ENCODE measurements around the gene SLC12A4.

The SLC12A4 gene

DNA sequence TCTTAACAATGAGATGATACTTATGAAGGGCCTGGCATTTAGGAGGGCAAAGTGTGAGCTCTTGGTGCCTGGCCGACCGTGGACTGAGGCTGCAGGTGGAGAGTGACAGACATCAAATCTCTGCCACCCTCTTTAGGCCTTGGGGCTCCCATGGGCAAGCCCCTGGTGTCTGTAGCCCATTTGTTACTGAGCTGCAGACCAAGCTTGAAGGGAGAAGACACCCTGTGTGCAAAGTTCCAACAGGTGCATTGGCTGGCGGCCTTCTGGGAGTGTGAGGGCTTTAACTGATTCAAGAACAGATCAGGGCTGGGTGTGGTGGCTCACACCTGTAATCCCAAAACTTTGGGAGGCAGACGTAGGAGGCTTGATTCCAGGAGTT, 36.0 kb downstream of the SLC12A4 start:
- peaks cover 15% of the 10 kb centered on the region for H3K79me2 ChIP-seq (ENCODE audit: insufficient read depth, low read length)
- no peaks in the 10 kb centered on the region for H3K9me3 ChIP-seq (ENCODE audit: insufficient read depth, low read length)
- TF ChIP-seq, protein P1, sequence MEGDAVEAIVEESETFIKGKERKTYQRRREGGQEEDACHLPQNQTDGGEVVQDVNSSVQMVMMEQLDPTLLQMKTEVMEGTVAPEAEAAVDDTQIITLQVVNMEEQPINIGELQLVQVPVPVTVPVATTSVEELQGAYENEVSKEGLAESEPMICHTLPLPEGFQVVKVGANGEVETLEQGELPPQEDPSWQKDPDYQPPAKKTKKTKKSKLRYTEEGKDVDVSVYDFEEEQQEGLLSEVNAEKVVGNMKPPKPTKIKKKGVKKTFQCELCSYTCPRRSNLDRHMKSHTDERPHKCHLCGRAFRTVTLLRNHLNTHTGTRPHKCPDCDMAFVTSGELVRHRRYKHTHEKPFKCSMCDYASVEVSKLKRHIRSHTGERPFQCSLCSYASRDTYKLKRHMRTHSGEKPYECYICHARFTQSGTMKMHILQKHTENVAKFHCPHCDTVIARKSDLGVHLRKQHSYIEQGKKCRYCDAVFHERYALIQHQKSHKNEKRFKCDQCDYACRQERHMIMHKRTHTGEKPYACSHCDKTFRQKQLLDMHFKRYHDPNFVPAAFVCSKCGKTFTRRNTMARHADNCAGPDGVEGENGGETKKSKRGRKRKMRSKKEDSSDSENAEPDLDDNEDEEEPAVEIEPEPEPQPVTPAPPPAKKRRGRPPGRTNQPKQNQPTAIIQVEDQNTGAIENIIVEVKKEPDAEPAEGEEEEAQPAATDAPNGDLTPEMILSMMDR (IDR thresholded peaks at IDR 0.05; ENCODE audit: insufficient read depth, low read length, poor library complexity, severe bottlenecking) = no peak
- TF ChIP-seq EZH2phosphoT487 (conservative IDR thresholded peaks at IDR 0.05; ENCODE audit: low read length) = no peak
- H3K9me2 ChIP-seq (replicated peaks; ENCODE audit: insufficient read depth, low read length) = no peaks in the 10 kb centered on the region
- H2AFZ ChIP-seq (ENCODE audit: low read depth, low read length, severe bottlenecking) = no peak overlapping the region
- no peaks in the 10 kb centered on the region for H4K20me1 ChIP-seq (ENCODE audit: low read depth, low read length)
- no peak overlapping the region for H3K4me2 ChIP-seq (ENCODE audit: low read depth, low read length, poor library complexity, severe bottlenecking)
- H3K36me3 ChIP-seq (ENCODE audit: low read length) = no peaks in the 10 kb centered on the region
- no peaks in the 10 kb centered on the region for H3K27me3 ChIP-seq (ENCODE audit: low read length)
- no peak overlapping the region for H3K4me3 ChIP-seq (ENCODE audit: insufficient read depth, low read length, poor library complexity, severe bottlenecking)
- no peak overlapping the region for H3K9ac ChIP-seq (ENCODE audit: low read length)
- H3F3A ChIP-seq (ENCODE audit: insufficient read depth) = peaks cover 4% of the 10 kb centered on the region
- H3K27ac ChIP-seq (ENCODE audit: low read depth, low read length) = no peak overlapping the region

DNA sequence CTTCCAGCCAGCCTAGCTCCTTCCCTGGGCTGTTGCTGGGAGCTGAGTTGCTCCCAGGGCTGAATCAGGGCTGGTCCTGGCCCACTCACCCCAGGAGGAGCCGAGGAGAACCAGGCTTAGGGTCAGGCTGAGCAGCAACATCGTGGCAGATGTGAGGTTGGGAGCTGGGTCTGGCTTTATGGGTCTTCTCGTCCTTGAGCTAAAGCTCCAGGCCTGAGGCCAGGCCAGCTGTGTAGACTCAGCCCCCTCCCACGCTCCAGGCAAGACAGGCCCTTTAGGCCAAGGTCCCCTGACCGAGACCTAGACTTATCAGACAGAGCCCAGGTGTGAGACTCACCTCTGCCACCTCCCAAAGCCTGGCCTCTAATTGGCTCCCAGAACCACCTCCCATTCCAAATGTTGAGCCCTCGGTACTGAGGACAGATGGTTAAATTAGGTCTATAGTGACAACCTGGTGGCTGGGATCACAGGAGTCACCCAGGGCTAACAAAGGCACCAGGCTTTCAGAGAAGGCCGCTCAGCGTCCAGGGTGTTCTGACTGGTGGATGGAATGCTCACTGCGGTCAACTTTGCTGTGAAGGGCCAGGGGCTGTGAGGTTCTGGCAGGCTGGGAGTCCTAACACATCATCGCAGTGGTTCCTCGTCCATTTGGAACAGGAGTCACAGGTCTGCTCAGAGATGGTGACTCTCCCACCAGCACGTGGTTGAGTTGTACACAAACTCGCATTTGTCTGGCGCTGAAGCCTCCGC, 36.5 kb downstream of the SLC12A4 start, which contains the start of gene CTRL:
Gene CTRL (minus strand): TSS at position 151 of the 750 bp plus-strand sequence. CDS start 10 bp downstream, at position 141.
- H2AFZ ChIP-seq (ENCODE audit: low read depth, low read length, severe bottlenecking) = no peak within 1 kb of the TSS
- H3K4me2 ChIP-seq (ENCODE audit: low read depth, low read length, poor library complexity, severe bottlenecking) = no peak within 1 kb of the TSS
- no peak within 1 kb of the TSS for H3K9ac ChIP-seq (ENCODE audit: low read length)
- H3F3A ChIP-seq (ENCODE audit: insufficient read depth) = peaks cover 1% of the 10 kb centered on the region
- H3K36me3 ChIP-seq (ENCODE audit: low read length) = no peaks in the 10 kb centered on the region
- no peak for TF ChIP-seq EZH2phosphoT487 (conservative IDR thresholded peaks at IDR 0.05; ENCODE audit: low read length)
- TF ChIP-seq, protein P1 (IDR thresholded peaks at IDR 0.05; ENCODE audit: insufficient read depth, low read length, poor library complexity, severe bottlenecking) = no peak
- H3K27ac ChIP-seq (ENCODE audit: low read depth, low read length) = no peak within 1 kb of the TSS
- H4K20me1 ChIP-seq (ENCODE audit: low read depth, low read length) = no peaks in the 10 kb centered on the region
- H3K9me2 ChIP-seq (replicated peaks; ENCODE audit: insufficient read depth, low read length) = no peaks in the 10 kb centered on the region
- H3K4me3 ChIP-seq (ENCODE audit: insufficient read depth, low read length, poor library complexity, severe bottlenecking) = no peak within 1 kb of the TSS
- H3K9me3 ChIP-seq (ENCODE audit: insufficient read depth, low read length) = no peaks in the 10 kb centered on the region
- H3K27me3 ChIP-seq (ENCODE audit: low read length) = no peaks in the 10 kb centered on the region
- H3K79me2 ChIP-seq (ENCODE audit: insufficient read depth, low read length) = peaks cover 10% of the 10 kb centered on the region

DNA sequence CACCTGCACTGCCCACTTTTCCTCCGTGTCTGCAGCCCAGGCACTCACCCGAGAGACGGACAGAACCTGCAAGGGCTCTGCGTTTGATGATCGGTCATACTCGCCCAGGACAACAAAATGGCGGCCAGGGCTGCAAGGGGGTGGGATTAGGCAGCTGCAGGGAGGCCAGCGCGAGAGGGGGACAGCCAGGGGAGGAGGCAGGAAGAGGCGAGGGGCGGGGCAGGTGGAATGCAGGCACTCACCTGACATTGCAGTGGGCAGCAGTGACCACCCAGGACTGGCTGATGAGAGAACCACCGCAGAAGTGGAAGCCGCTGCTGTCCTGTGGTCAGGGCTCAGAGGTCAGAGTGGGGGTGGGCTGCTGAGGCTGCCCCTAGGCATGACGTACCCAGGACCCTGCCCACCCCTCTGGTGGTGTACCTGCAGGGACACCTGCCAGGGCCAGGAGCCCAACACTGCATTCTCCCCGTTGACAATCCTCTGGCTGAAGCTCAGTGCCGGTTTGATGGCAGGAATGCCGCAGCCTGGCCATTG, 37.7 kb downstream of the SLC12A4 start:
- no peaks in the 10 kb centered on the region for H3K36me3 ChIP-seq (ENCODE audit: low read length)
- peaks cover 9% of the 10 kb centered on the region for H3K79me2 ChIP-seq (ENCODE audit: insufficient read depth, low read length)
- no peak overlapping the region for H3K27ac ChIP-seq (ENCODE audit: low read depth, low read length)
- H2AFZ ChIP-seq (ENCODE audit: low read depth, low read length, severe bottlenecking) = no peak overlapping the region
- H3K9me2 ChIP-seq (replicated peaks; ENCODE audit: insufficient read depth, low read length) = no peaks in the 10 kb centered on the region
- no peaks in the 10 kb centered on the region; the same call in 1 of the 2 replicates for H4K20me1 ChIP-seq (ENCODE audit: low read depth, low read length)
- H3K9ac ChIP-seq (ENCODE audit: low read length) = no peak overlapping the region
- H3K27me3 ChIP-seq (ENCODE audit: low read length) = no peaks in the 10 kb centered on the region
- H3K4me3 ChIP-seq (ENCODE audit: insufficient read depth, low read length, poor library complexity, severe bottlenecking) = no peak overlapping the region
- TF ChIP-seq EZH2phosphoT487 (conservative IDR thresholded peaks at IDR 0.05; ENCODE audit: low read length) = no peak
- TF ChIP-seq, protein P1 (IDR thresholded peaks at IDR 0.05; ENCODE audit: insufficient read depth, low read length, poor library complexity, severe bottlenecking) = no peak
- no peaks in the 10 kb centered on the region for H3F3A ChIP-seq (ENCODE audit: insufficient read depth)
- H3K9me3 ChIP-seq (ENCODE audit: insufficient read depth, low read length) = no peaks in the 10 kb centered on the region
- no peak overlapping the region for H3K4me2 ChIP-seq (ENCODE audit: low read depth, low read length, poor library complexity, severe bottlenecking)

Data from SU-DHL-6 (cell line).